SH-SY5Y (cell line): ENCODE measurements around the gene PIGC.

Source experiments
- GATA2 ChIP-seq: IDR thresholded peaks from 2 replicates; pipeline ENCODE4 v1.6.1; 2011; ENCODE audit warnings: mild to moderate bottlenecking, low read depth, low read length
- GATA3 ChIP-seq: IDR thresholded peaks from 2 replicates; pipeline ENCODE4 v1.6.1; 2011; ENCODE audit warnings: low read depth, mild to moderate bottlenecking, low read length, moderate library complexity

DNA sequence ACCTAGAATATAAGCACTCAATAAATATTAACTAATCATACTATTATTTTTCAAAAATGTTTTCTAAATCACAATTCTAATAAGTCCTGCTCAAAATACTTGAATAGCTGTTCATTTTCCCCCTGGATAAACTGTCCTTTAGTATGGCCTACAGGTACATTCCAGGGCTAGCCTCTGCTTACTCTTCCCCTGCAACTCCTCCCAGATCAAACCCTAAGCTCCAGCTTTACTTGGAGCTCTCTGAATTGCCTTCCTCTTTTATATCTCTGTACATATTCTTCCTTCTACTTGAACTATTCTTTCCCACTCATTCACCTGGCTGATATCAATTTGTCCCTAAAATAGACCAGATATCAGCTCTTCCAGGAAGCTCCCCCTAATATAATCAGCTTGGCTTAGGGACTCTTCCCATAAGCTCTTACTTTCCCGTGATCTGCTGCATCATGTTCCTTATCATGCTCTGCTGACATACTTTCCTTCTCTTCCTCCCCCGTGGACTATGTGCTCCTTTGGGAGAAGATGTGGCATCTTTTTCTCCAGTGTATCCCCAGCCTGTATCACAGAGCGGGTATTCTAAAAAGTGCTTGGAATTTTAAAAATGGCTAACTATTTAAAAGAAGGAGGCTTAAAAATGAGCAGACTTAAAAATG, 43.1 kb upstream of the PIGC start:
- TF ChIP-seq GATA2 (no peak), GATA3 (no peak)
